ENCODE results near the gene USP49. TPM values are rescaled to one million over a fixed set of nuclear protein-coding genes. Genes with fewer than 3 reads are reported as not detected.

The USP49 gene
- total and polyA plus RNA-seq, 2 of the 4 experiments (the other 2 are of a cell fraction), result 1.4 to 2.1 TPM

DNA sequence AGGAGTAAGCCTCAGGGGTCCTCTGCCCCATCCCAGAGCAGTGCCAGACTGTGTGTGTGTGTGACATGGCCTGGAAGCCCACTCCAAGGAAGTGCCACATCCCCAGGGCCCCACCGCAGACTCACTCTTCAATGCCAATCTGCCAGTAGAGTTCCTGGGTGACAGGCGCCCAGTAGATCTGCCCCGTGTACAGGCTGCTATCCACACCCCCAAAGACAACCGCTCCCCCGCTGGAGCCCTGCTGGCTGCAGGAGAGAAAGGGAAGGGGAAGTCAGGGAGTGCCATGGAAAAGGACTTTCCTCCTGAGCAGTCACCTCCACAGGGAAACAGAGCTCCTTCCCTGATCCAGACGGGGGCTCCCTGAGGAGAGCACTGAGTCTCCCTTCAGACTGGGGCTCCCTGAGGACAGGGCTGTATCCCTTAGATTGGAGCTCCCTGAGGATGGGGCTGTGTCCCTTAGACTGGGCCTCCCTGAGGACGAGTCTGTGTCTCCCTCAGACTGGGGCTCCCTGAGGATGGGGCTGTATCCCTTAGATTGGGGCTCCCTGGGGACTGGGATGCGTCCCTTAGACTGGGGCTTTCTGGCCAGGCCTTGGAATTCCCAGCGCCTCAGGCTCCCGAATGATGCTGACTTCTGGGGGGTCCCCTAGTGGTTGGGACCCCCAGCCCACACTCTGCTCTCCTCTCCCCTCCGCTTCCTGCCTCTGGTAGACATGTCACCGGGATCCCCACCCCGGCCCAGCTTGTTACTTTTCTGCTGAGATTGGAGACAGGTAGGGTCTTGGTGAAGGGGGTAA is 154.6 kb downstream of the USP49 start:
- no peak overlapping the region for H3K27ac ChIP-seq (ENCODE audit: insufficient read depth, low read length)
- no peak overlapping the region for H3K18ac ChIP-seq (ENCODE audit: low read depth, low read length)
- no peak overlapping the region for H2AK9ac ChIP-seq (replicated peaks; ENCODE audit: low read depth, low read length, poor library complexity)
- H4K5ac ChIP-seq (ENCODE audit: low read depth, low read length), result no peak overlapping the region
- H3K27me3 ChIP-seq (ENCODE audit: control insufficient read depth, insufficient read depth, low read length), result peaks cover 4% of the 10 kb centered on the region; the same call in 1 of the 2 replicates
- in situ Hi-C loops (cut with MboI; ENCODE audit: low sequenced_read_pairs) (no loop called here), intact Hi-C loops (cut with micrococcal nuclease) (no loop called here), dilution Hi-C loops (cut with HindIII; ENCODE audit: low sequenced_read_pairs, unreplicated experiment) (no loop called here)
- no peak for ATAC-seq (ENCODE audit: low read depth)
- H2BK20ac ChIP-seq (ENCODE audit: low read depth, low read length), result no peak overlapping the region
- H2BK120ac ChIP-seq (ENCODE audit: low read depth, low read length), result no peak overlapping the region
- H3K9ac ChIP-seq (ENCODE audit: low read depth, low read length), result no peak overlapping the region
- H2AFZ ChIP-seq (replicated peaks; ENCODE audit: low read length, poor library complexity), result no peak overlapping the region
- no peak overlapping the region for H2BK5ac ChIP-seq (ENCODE audit: low read depth, low read length, poor library complexity, severe bottlenecking)
- CTCF ChIA-PET, result interaction anchor here (1.0 kb wide), 1 partner anchor 36 kb away, joined by 3 read pairs; no protein-coding TSS in a partner anchor
- no peak overlapping the region for H3K4me2 ChIP-seq (ENCODE audit: low read depth, low read length)
- H2AK5ac ChIP-seq (ENCODE audit: low read depth, low read length), result no peak overlapping the region
- no peak overlapping the region for H3K56ac ChIP-seq (ENCODE audit: extremely low read depth, insufficient read depth, low read length)
- H3K23ac ChIP-seq (ENCODE audit: low read depth, low read length), result no peak overlapping the region
- no peaks in the 10 kb centered on the region for H4K20me1 ChIP-seq (ENCODE audit: insufficient read depth, low read length)
- WGBS, 2 experiments (ENCODE audit: extremely low coverage in 2 of 2, insufficient read length in 1 of 2), result 0% methylated on average over 1 of the region's 13 CpGs; no CpG with 5 or more reads in 1 of the 2 experiments
- H3K9me3 ChIP-seq (ENCODE audit: control insufficient read depth, insufficient read depth, low read length), result no peaks in the 10 kb centered on the region
- DNase-seq, result no peak
- H3K79me1 ChIP-seq (ENCODE audit: low read depth in 1 of 2, low read length in 2 of 2), result no peaks in the 10 kb centered on the region
- no peaks in the 10 kb centered on the region for H3K4me1 ChIP-seq (ENCODE audit: control insufficient read depth, insufficient read depth, low read length)
- H3K14ac ChIP-seq (replicated peaks; ENCODE audit: low read depth, low read length), result no peak overlapping the region
- no peak overlapping the region for H2BK15ac ChIP-seq (ENCODE audit: low read depth, low read length)
- POLR2A ChIA-PET (ENCODE audit: unreplicated experiment), result no interaction called here
- TF ChIP-seq MXI1 (IDR thresholded peaks at IDR 0.05; ENCODE audit: borderline replicate concordance, low read depth, low read length), result no peak
- TF ChIP-seq POLR2A (IDR thresholded peaks at IDR 0.05; ENCODE audit: low read depth, low read length), result no peak
- TF ChIP-seq CHD1 (IDR thresholded peaks at IDR 0.05; ENCODE audit: low read depth, low read length), result no peak
- TF ChIP-seq MAFK (IDR thresholded peaks at IDR 0.05; ENCODE audit: low read depth, low read length), result no peak
- no peak for TF ChIP-seq RAD21 (IDR thresholded peaks at IDR 0.05; ENCODE audit: low read length)
- no peak for TF ChIP-seq MAZ (IDR thresholded peaks at IDR 0.05; ENCODE audit: borderline replicate concordance, low read depth, low read length)
- TF ChIP-seq RFX5 (IDR thresholded peaks at IDR 0.05; ENCODE audit: low read depth, low read length), result no peak
- TF ChIP-seq, protein P1, sequence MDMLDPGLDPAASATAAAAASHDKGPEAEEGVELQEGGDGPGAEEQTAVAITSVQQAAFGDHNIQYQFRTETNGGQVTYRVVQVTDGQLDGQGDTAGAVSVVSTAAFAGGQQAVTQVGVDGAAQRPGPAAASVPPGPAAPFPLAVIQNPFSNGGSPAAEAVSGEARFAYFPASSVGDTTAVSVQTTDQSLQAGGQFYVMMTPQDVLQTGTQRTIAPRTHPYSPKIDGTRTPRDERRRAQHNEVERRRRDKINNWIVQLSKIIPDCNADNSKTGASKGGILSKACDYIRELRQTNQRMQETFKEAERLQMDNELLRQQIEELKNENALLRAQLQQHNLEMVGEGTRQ (IDR thresholded peaks at IDR 0.05; ENCODE audit: low read depth, low read length), result no peak
- TF ChIP-seq, protein P2, sequence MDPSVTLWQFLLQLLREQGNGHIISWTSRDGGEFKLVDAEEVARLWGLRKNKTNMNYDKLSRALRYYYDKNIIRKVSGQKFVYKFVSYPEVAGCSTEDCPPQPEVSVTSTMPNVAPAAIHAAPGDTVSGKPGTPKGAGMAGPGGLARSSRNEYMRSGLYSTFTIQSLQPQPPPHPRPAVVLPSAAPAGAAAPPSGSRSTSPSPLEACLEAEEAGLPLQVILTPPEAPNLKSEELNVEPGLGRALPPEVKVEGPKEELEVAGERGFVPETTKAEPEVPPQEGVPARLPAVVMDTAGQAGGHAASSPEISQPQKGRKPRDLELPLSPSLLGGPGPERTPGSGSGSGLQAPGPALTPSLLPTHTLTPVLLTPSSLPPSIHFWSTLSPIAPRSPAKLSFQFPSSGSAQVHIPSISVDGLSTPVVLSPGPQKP (IDR thresholded peaks at IDR 0.05; ENCODE audit: borderline replicate concordance, low read depth, low read length), result no peak
- TF ChIP-seq, protein P3, sequence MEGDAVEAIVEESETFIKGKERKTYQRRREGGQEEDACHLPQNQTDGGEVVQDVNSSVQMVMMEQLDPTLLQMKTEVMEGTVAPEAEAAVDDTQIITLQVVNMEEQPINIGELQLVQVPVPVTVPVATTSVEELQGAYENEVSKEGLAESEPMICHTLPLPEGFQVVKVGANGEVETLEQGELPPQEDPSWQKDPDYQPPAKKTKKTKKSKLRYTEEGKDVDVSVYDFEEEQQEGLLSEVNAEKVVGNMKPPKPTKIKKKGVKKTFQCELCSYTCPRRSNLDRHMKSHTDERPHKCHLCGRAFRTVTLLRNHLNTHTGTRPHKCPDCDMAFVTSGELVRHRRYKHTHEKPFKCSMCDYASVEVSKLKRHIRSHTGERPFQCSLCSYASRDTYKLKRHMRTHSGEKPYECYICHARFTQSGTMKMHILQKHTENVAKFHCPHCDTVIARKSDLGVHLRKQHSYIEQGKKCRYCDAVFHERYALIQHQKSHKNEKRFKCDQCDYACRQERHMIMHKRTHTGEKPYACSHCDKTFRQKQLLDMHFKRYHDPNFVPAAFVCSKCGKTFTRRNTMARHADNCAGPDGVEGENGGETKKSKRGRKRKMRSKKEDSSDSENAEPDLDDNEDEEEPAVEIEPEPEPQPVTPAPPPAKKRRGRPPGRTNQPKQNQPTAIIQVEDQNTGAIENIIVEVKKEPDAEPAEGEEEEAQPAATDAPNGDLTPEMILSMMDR (conservative IDR thresholded peaks at IDR 0.05; ENCODE audit: low read depth, low read length), result no peak
- no peak for TF ChIP-seq RCOR1 (IDR thresholded peaks at IDR 0.05; ENCODE audit: insufficient replicate concordance, low read length)
- TF ChIP-seq BHLHE40 (IDR thresholded peaks at IDR 0.05; ENCODE audit: low read depth, low read length), result no peak
- TF ChIP-seq NFE2L2 (IDR thresholded peaks at IDR 0.05; ENCODE audit: low read depth, low read length), result no peak
- no peak for TF ChIP-seq FOS (IDR thresholded peaks at IDR 0.05; ENCODE audit: low read depth, low read length)
- H3K4me3 ChIP-seq (ENCODE audit: insufficient read depth, low read depth, low read length), result no peak overlapping the region
- H3K9me1 ChIP-seq (ENCODE audit: insufficient read depth, low read length), result peaks cover 4% of the 10 kb centered on the region; the same call in 1 of the 2 replicates
- H4K8ac ChIP-seq (ENCODE audit: low read depth in 2 of 2, low read length in 2 of 2), result no peak overlapping the region
- no peak overlapping the region for H3K4ac ChIP-seq (ENCODE audit: low read depth, low read length)
- no TSS peak for BruUV-seq (replicated peaks)
- no peak overlapping the region for H4K91ac ChIP-seq (ENCODE audit: insufficient read depth, low read depth, low read length)
- H3K36me3 ChIP-seq (ENCODE audit: control insufficient read depth, insufficient read depth, low read length), result no peaks in the 10 kb centered on the region

Measured in IMR-90 (cell line).